ENCODE results near the gene PDGFA. TPM values are rescaled to one million over a fixed set of nuclear protein-coding genes. Genes with fewer than 3 reads are reported as not detected.

PDGFA gene
- total RNA-seq, 2 experiments from 2014 or later: 16.7 to 18.8 TPM

- H3K9me3 Mint-ChIP-seq: no peaks in the 10 kb centered on the region
- no peak for DNase-seq
- ChIA-PET POLR2A (interaction anchor here (0.6 to 1.2 kb wide), 2 partner anchors 11 to 119 kb away, joined by 3 read pairs; no protein-coding TSS in a partner anchor), CTCF (no interaction called here)
- intact Hi-C loops (cut with micrococcal nuclease): no loop called here
- TF ChIP-seq CTCF (IDR thresholded peaks at IDR 0.05): no peak
- no peaks in the 10 kb centered on the region for H3K36me3 Mint-ChIP-seq (ENCODE audit: low read depth)
- H3K27me3 Mint-ChIP-seq: no peaks in the 10 kb centered on the region
- H3K27ac Mint-ChIP-seq: no peak overlapping the region
- no peak for ATAC-seq
- no peak overlapping the region for H3K4me3 Mint-ChIP-seq
- H3K4me1 Mint-ChIP-seq (ENCODE audit: low read depth): no peaks in the 10 kb centered on the region
Measured at GRCh38 chr7:460374-461116, 59.1 kb downstream of the PDGFA start.

- DNase-seq (no peak), ATAC-seq (no peak)
- POLR2A ChIA-PET: interaction anchor here (1.2 kb wide), 1 partner anchor 11 kb away, joined by 3 read pairs; no protein-coding TSS in a partner anchor
- no peak overlapping the region for H3K4me3 Mint-ChIP-seq
- H3K27ac Mint-ChIP-seq: no peak overlapping the region
- intact Hi-C loops (cut with micrococcal nuclease): no loop called here
- H3K27me3 Mint-ChIP-seq: no peaks in the 10 kb centered on the region
- H3K9me3 Mint-ChIP-seq: no peaks in the 10 kb centered on the region
- CTCF ChIA-PET: no interaction called here
- TF ChIP-seq CTCF (IDR thresholded peaks at IDR 0.05): no peak
- H3K36me3 Mint-ChIP-seq (ENCODE audit: low read depth): no peaks in the 10 kb centered on the region
- no peaks in the 10 kb centered on the region for H3K4me1 Mint-ChIP-seq (ENCODE audit: low read depth)
Measured at GRCh38 chr7:459584-460373, 59.9 kb downstream of the PDGFA start.

GRCh38 chr7:458511-459245 is 61.0 kb downstream of the PDGFA start:
- Mint-ChIP-seq H3K27ac (no peak overlapping the region), H3K4me3 (no peak overlapping the region), H3K36me3 (ENCODE audit: low read depth) (no peaks in the 10 kb centered on the region), H3K4me1 (ENCODE audit: low read depth) (no peaks in the 10 kb centered on the region), H3K9me3 (no peaks in the 10 kb centered on the region), H3K27me3 (no peaks in the 10 kb centered on the region)
- intact Hi-C loops (cut with micrococcal nuclease): no loop called here
- TF ChIP-seq CTCF (IDR thresholded peaks at IDR 0.05): no peak
- DNase-seq (no peak), ATAC-seq (peak; percentile 50)
- ChIA-PET CTCF (no interaction called here), POLR2A (no interaction called here)

GRCh38 chr7:457814-458510 is 61.7 kb downstream of the PDGFA start:
- Mint-ChIP-seq H3K9me3 (no peaks in the 10 kb centered on the region), H3K4me1 (ENCODE audit: low read depth) (no peaks in the 10 kb centered on the region), H3K4me3 (no peak overlapping the region), H3K36me3 (ENCODE audit: low read depth) (no peaks in the 10 kb centered on the region), H3K27me3 (no peaks in the 10 kb centered on the region), H3K27ac (no peak overlapping the region)
- ChIA-PET POLR2A (no interaction called here), CTCF (no interaction called here)
- no peak for TF ChIP-seq CTCF (IDR thresholded peaks at IDR 0.05)
- ATAC-seq (no peak), DNase-seq (no peak)
- intact Hi-C loops (cut with micrococcal nuclease): no loop called here

Measured in activated CD8-positive, alpha-beta T cell treated with anti-CD3 and anti-CD28 coated beads for 36 hours (primary cell).